Osteocyte (in vitro differentiated cells): ENCODE data around the gene COIL. TPM values are rescaled to one million over a fixed set of nuclear protein-coding genes. Genes with fewer than 3 reads are reported as not detected.
A peak's percentile ranks its signal among the peaks of the same experiment; 100 is the strongest.
"Not testable (repeated sequence)": the region's sequence is repeated elsewhere in the genome, so short reads cannot be mapped to it uniquely, and the experiment has no call there.

Source experiments
- DNase-seq: peaks from one replicate; pipeline ENCODE4 v3.0.0; 2021; ENCODE audit warnings: mixed read lengths; ENCODE audit not compliant: unreplicated experiment; ENCODE audit errors: extremely low spot score
- H3K27ac Mint-ChIP-seq: one replicate; pipeline ENCODE4 v1.8.0; 2021; ENCODE audit warnings: mild to moderate bottlenecking, mixed read lengths; ENCODE audit not compliant: unreplicated experiment
- H3K27me3 Mint-ChIP-seq: one replicate; pipeline ENCODE4 v1.8.0; 2021; ENCODE audit warnings: mixed read lengths; ENCODE audit not compliant: unreplicated experiment
- H3K36me3 Mint-ChIP-seq: one replicate; pipeline ENCODE4 v1.8.0; 2021; ENCODE audit warnings: mixed read lengths; ENCODE audit not compliant: unreplicated experiment
- H3K4me1 Mint-ChIP-seq: one replicate; pipeline ENCODE4 v1.8.0; 2021; ENCODE audit warnings: mixed read lengths; ENCODE audit not compliant: unreplicated experiment
- H3K4me3 Mint-ChIP-seq: one replicate; pipeline ENCODE4 v1.8.0; 2021; ENCODE audit warnings: mild to moderate bottlenecking, moderate library complexity, mixed read lengths; ENCODE audit not compliant: unreplicated experiment
- H3K9me3 Mint-ChIP-seq: one replicate; pipeline ENCODE4 v1.8.0; 2021; ENCODE audit warnings: mixed read lengths; ENCODE audit not compliant: unreplicated experiment
- CTCF ChIP-seq: fragments of 200-600 bp; sonication (generic); IDR thresholded peaks from 2 replicates; pipeline ENCODE4 v1.5.0; 2021; ENCODE audit warnings: antibody characterized with exemption, mild to moderate bottlenecking, moderate library complexity
- total RNA-seq: library from RNA; stranded (reverse); gene quantifications from 2 replicates; pipeline ENCODE4 v1.2.1, GENCODE V29; 2021

COIL gene
- total RNA-seq, 1 donor from 2014 or later = 15.2 TPM

- H3K4me1 Mint-ChIP-seq = no peaks in the 10 kb centered on the region
- no peak overlapping the region for H3K27ac Mint-ChIP-seq
- TF ChIP-seq CTCF = no peak
- no peaks in the 10 kb centered on the region for H3K27me3 Mint-ChIP-seq
- H3K9me3 Mint-ChIP-seq = no peaks in the 10 kb centered on the region
- no peak for DNase-seq
- H3K4me3 Mint-ChIP-seq = no peak overlapping the region
- H3K36me3 Mint-ChIP-seq = peaks cover 38% of the 10 kb centered on the region
Observed at GRCh38 chr17:56943505-56944125, 17.2 kb downstream of the COIL start.

GRCh38 chr17:56939869-56940484 is 20.9 kb downstream of the COIL start:
- TF ChIP-seq CTCF = peak; percentile 71
- Mint-ChIP-seq H3K36me3 (peaks cover 43% of the 10 kb centered on the region), H3K4me1 (no peaks in the 10 kb centered on the region), H3K9me3 (no peaks in the 10 kb centered on the region), H3K27me3 (no peaks in the 10 kb centered on the region), H3K27ac (no peak overlapping the region), H3K4me3 (no peak overlapping the region)
- DNase-seq = no peak

GRCh38 chr17:56938206-56938605 is 22.6 kb downstream of the COIL start:
- not testable (repeated sequence) for H3K9me3 Mint-ChIP-seq, DNase-seq, H3K27ac Mint-ChIP-seq, H3K27me3 Mint-ChIP-seq, H3K4me3 Mint-ChIP-seq, H3K4me1 Mint-ChIP-seq
- peaks cover 44% of the 10 kb centered on the region for H3K36me3 Mint-ChIP-seq

GRCh38 chr17:56937687-56938086 is 23.2 kb downstream of the COIL start:
- Mint-ChIP-seq H3K4me3 (no peak overlapping the region), H3K9me3 (no peaks in the 10 kb centered on the region), H3K4me1 (no peaks in the 10 kb centered on the region), H3K27ac (no peak overlapping the region), H3K27me3 (no peaks in the 10 kb centered on the region), H3K36me3 (peaks cover 44% of the 10 kb centered on the region)
- TF ChIP-seq CTCF = no peak
- no peak for DNase-seq

GRCh38 chr17:56936697-56937322 is 24.0 kb downstream of the COIL start:
- peaks cover 42% of the 10 kb centered on the region for H3K36me3 Mint-ChIP-seq
- H3K9me3 Mint-ChIP-seq = no peaks in the 10 kb centered on the region
- H3K27me3 Mint-ChIP-seq = no peaks in the 10 kb centered on the region
- DNase-seq = no peak
- TF ChIP-seq CTCF = no peak
- H3K27ac Mint-ChIP-seq = no peak overlapping the region
- H3K4me1 Mint-ChIP-seq = no peaks in the 10 kb centered on the region
- no peak overlapping the region for H3K4me3 Mint-ChIP-seq
